WTC11 (cell line): ENCODE results near the gene SLC25A48. TPM values are rescaled to one million over a fixed set of nuclear protein-coding genes. Genes with fewer than 3 reads are reported as not detected.

Source experiments
- ATAC-seq: fragments of 200-7000 bp; cut with Tn5 transposase; 2 replicates; pipeline ENCODE4 v1.10.0; 2021; ENCODE audit warnings: mild to moderate bottlenecking, moderate library complexity
- CTCF ChIA-PET: fragments of 300-600 bp; sonication (Branson Sonifier 250); formaldehyde crosslinking; loops from one replicate; lab custom pipeline; 2021; ENCODE audit warnings: antibody characterized with exemption; lab: Charles Lee
- POLR2A ChIA-PET: fragments of 350-600 bp; sonication (Branson Sonifier 250); formaldehyde crosslinking; loops from one replicate; lab custom pipeline; 2021; ENCODE audit warnings: antibody characterized with exemption; lab: Charles Lee
- DNase-seq: peaks from one replicate; pipeline ENCODE4 v3.0.0; 2021; ENCODE audit warnings: low spot score
- H3K27ac Mint-ChIP-seq: 2 replicates; pipeline ENCODE4 v1.8.0; 2021; ENCODE audit warnings: mixed read lengths
- H3K27me3 Mint-ChIP-seq: 2 replicates; pipeline ENCODE4 v1.8.0; 2021; ENCODE audit warnings: low read depth, mild to moderate bottlenecking, moderate library complexity, mixed read lengths
- H3K36me3 Mint-ChIP-seq: 2 replicates; pipeline ENCODE4 v1.8.0; 2021; ENCODE audit warnings: mixed read lengths
- H3K4me1 Mint-ChIP-seq: 2 replicates; pipeline ENCODE4 v1.8.0; 2022; ENCODE audit warnings: mixed read lengths
- H3K4me3 Mint-ChIP-seq: 2 replicates; pipeline ENCODE4 v1.8.0; 2021; ENCODE audit warnings: mild to moderate bottlenecking, moderate library complexity, mixed read lengths
- H3K9me3 Mint-ChIP-seq: 2 replicates; pipeline ENCODE4 v1.8.0; 2021; ENCODE audit warnings: mixed read lengths
- ARID4B ChIP-seq: sonication (generic); formaldehyde crosslinking; IDR thresholded peaks from 2 replicates; pipeline ENCODE4 v1.8.0; 2023; ENCODE audit warnings: missing genetic modification reagents, mild to moderate bottlenecking, borderline replicate concordance
- ATF1 ChIP-seq: sonication (generic); formaldehyde crosslinking; IDR thresholded peaks from 2 replicates; pipeline ENCODE4 v1.8.1; 2023; ENCODE audit warnings: mild to moderate bottlenecking, moderate library complexity, missing genetic modification reagents
- CBFB ChIP-seq: sonication (generic); formaldehyde crosslinking; IDR thresholded peaks from 2 replicates; pipeline ENCODE4 v1.8.1; 2022; ENCODE audit warnings: mild to moderate bottlenecking, low read depth, missing genetic modification reagents
- CREM ChIP-seq: sonication (generic); formaldehyde crosslinking; IDR thresholded peaks from 2 replicates; pipeline ENCODE4 v1.8.1; 2022; ENCODE audit warnings: mild to moderate bottlenecking, missing genetic modification reagents, moderate library complexity
- E2F1 ChIP-seq: sonication (generic); formaldehyde crosslinking; IDR thresholded peaks from 2 replicates; pipeline ENCODE4 v1.8.0; 2022; ENCODE audit warnings: mild to moderate bottlenecking, missing genetic modification reagents
- FOXK1 ChIP-seq: sonication (generic); formaldehyde crosslinking; IDR thresholded peaks from 2 replicates; pipeline ENCODE4 v1.8.0; 2022; ENCODE audit warnings: mild to moderate bottlenecking, moderate library complexity, missing genetic modification reagents
- GTF2I ChIP-seq: fragments of 250-450 bp; sonication (Bioruptor Pico); conservative IDR thresholded peaks from 2 replicates; pipeline ENCODE4 v1.4.0; 2021; ENCODE audit warnings: mild to moderate bottlenecking
- MAX ChIP-seq: sonication (generic); formaldehyde crosslinking; IDR thresholded peaks from 2 replicates; pipeline ENCODE4 v1.8.0; 2022; ENCODE audit warnings: mild to moderate bottlenecking, missing genetic modification reagents
- NFATC4 ChIP-seq: fragments of 250-450 bp; sonication (Bioruptor Pico); IDR thresholded peaks from 2 replicates; pipeline ENCODE4 v1.9.0; 2021; ENCODE audit warnings: mild to moderate bottlenecking
- PRDM15 ChIP-seq: sonication (generic); formaldehyde crosslinking; IDR thresholded peaks from 2 replicates; pipeline ENCODE4 v1.8.0; 2022; ENCODE audit warnings: missing genetic modification reagents
- ZBTB43 ChIP-seq: sonication (generic); formaldehyde crosslinking; IDR thresholded peaks from 2 replicates; pipeline ENCODE4 v1.8.1; 2023; ENCODE audit warnings: mild to moderate bottlenecking, missing genetic modification reagents
- total RNA-seq: library from RNA; stranded (reverse); gene quantifications from 3 replicates; pipeline ENCODE4 v1.2.3, GENCODE V29; 2021

Gene SLC25A48
- total RNA-seq, 1 experiment from 2014 or later, result 1.1 TPM

DNA sequence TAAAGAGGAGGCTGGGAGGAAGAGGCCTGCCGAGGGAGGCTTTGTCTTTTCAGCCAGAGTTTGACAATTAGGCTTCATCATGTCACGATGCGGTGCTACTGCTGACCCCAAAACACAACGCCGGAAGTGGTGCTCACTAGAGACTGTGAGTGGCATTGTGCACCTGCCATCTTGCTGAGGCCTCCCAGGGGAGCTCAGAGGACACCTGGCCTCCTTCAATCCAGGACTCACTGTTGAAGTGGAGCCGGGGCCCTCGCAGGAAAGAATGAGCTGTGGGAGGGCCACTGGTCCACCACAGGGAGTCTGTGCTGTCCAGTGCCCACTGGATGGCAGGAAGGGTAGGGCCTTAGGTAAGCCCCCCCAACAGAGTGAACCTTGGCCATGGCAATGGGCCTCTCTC lies 12.7 kb upstream of the SLC25A48 start:
- ChIA-PET CTCF (interaction anchor here (1.5 to 2.9 kb wide), 5 partner anchors 8 to 360 kb away, joined by 4 to 13 read pairs (median 9); partner anchors contain the start of gene SLC25A48), POLR2A (interaction anchor here (0.7 kb wide), 1 partner anchor 12 kb away, joined by 4 read pairs; no protein-coding TSS in a partner anchor)
- no peak for ATAC-seq

DNA sequence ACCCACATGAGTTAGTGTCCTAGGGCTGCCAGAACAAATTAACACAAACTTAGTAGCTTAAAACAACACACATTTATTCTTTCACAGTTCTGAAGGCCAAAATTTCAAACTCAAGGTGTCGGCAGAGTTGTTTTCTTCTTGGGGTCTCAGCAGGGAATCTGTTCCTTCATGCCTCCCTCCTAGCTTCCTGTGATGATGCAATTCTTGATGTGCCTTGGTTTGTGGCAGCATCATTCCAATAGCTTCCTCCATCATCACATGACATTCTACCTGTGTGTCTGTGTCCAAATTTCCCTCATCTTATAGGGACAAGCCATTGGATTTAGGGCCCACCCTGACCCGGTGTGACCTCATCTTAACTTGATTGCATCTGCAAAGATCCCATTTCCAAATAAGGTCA lies 12.2 kb upstream of the SLC25A48 start:
- TF ChIP-seq PRDM15 (CRISPR knock-in tag) (no peak), CBFB (CRISPR knock-in tag) (no peak), ARID4B (CRISPR knock-in tag) (no peak), CREM (CRISPR knock-in tag) (no peak), GTF2I (no peak), ZBTB43 (CRISPR knock-in tag) (no peak), ATF1 (CRISPR knock-in tag) (no peak), E2F1 (CRISPR knock-in tag) (no peak)
- TF ChIP-seq, all 79 proteins: peak for 0
- Mint-ChIP-seq H3K9me3 (peaks cover 17% of the 10 kb centered on the region), H3K27me3 (peaks cover 2% of the 10 kb centered on the region; the same call in 1 of the 2 replicates), H3K27ac (no peak overlapping the region), H3K4me1 (peaks cover 21% of the 10 kb centered on the region), H3K36me3 (no peaks in the 10 kb centered on the region), H3K4me3 (no peak overlapping the region)
- ChIA-PET CTCF (interaction anchor here (1.5 to 2.9 kb wide), 5 partner anchors 8 to 360 kb away, joined by 4 to 13 read pairs (median 9); partner anchors contain the start of gene SLC25A48), POLR2A (no interaction called here)
- DNase-seq (no peak), ATAC-seq (no peak)

More for the DNA sequence above, 12.7 kb upstream of the SLC25A48 start:
- Mint-ChIP-seq H3K9me3 (peaks cover 17% of the 10 kb centered on the region), H3K27ac (no peak overlapping the region), H3K27me3 (peaks cover 2% of the 10 kb centered on the region; the same call in 1 of the 2 replicates), H3K4me3 (no peak overlapping the region), H3K36me3 (no peaks in the 10 kb centered on the region), H3K4me1 (peaks cover 21% of the 10 kb centered on the region)
- no peak for TF ChIP-seq NFATC4 (CRISPR knock-in tag)
- TF ChIP-seq MAX (CRISPR knock-in tag), result peak; percentile 33; the same call in 1 of the 2 replicates
- TF ChIP-seq ARID4B (CRISPR knock-in tag), result no peak
- 0 out of 2 replicates have a peak, but pooled peaks have one; percentile 8 for TF ChIP-seq FOXK1 (CRISPR knock-in tag)
- DNase-seq, result no peak
